BLaER1 treated with 17β-estradiol and CSF1 and Interleukin-3, amounts not matched to agents 10 nM and 100 nM (cell line): ENCODE measurements around the gene AFG1L.
A peak's percentile ranks its signal among the peaks of the same experiment; 100 is the strongest.

Source experiments
- H3K27ac ChIP-seq, 11 experiments: shearing (Covaris generic); formaldehyde crosslinking; 2 replicates each; pipeline ENCODE4 v1.8.1; 2022
- H3K27me3 ChIP-seq, 11 experiments: shearing (Covaris generic); formaldehyde crosslinking; 2 replicates each; pipeline ENCODE4 v1.8.1; 2022
- H3K36me3 ChIP-seq, 11 experiments: shearing (Covaris generic); formaldehyde crosslinking; 2 replicates each; pipeline ENCODE4 v1.8.1; 2022
- H3K4me1 ChIP-seq, 10 experiments: shearing (Covaris generic); formaldehyde crosslinking; 2 replicates each; pipeline ENCODE4 v1.8.1; 2022
- H3K4me2 ChIP-seq, 11 experiments: shearing (Covaris generic); formaldehyde crosslinking; 2 replicates each; pipeline ENCODE4 v1.8.1; 2022
- H3K4me3 ChIP-seq, 10 experiments: shearing (Covaris generic); formaldehyde crosslinking; 2 replicates each; pipeline ENCODE4 v1.8.1; 2022
- H3K9ac ChIP-seq, 11 experiments: shearing (Covaris generic); formaldehyde crosslinking; 2 replicates each; pipeline ENCODE4 v1.8.1; 2022
- H3K9me3 ChIP-seq, 11 experiments: shearing (Covaris generic); formaldehyde crosslinking; replicated peaks in 1 of 11; 2 replicates each; pipeline ENCODE4 v1.8.1; 2022
- H4K20me1 ChIP-seq, 11 experiments: shearing (Covaris generic); formaldehyde crosslinking; 2 replicates each; pipeline ENCODE4 v1.8.1; 2022
- Cebpa-rat ChIP-seq, 11 experiments: shearing (Covaris generic); IDR thresholded peaks; 2 replicates each; pipeline ENCODE4 v1.8.1; 2022

The AFG1L gene

GRCh38 chr6:108549741-108550140 lies 254.9 kb downstream of the AFG1L start:
- no peak overlapping the region for H3K4me3 ChIP-seq

DNA sequence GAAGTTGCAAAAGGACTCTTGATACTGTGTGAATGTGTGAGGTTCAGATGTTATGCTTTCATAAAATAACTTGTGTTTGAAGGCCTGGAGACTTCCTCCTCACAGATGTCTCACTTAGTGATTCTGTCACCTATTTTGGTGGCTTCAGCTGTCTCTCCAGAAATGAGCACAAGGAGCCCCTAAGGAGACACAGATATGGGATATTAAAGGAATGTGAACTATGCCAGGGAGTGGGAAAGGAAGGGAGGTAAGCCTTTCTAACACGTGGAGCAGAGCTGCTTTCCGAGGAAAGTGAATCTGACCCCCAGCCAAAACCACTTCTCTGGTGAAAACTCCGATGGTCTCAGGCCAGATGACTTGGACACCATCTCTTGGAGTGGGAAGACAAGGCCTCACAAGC lies 255.4 kb downstream of the AFG1L start:
- H3K27me3 ChIP-seq, result no peaks in the 10 kb centered on the region
- H3K36me3 ChIP-seq, result no peaks in the 10 kb centered on the region
- H3K4me1 ChIP-seq, result peaks cover 0 to 51% (median 0%) of the 10 kb centered on the region in 10 experiments; a peak in 9 of 20 replicates
- no peak overlapping the region; a peak in 1 of 22 replicates for H3K4me2 ChIP-seq
- TF ChIP-seq Cebpa-rat (IDR thresholded peaks at IDR 0.05), result no peak
- H4K20me1 ChIP-seq, result no peaks in the 10 kb centered on the region
- H3K9ac ChIP-seq, result no peak overlapping the region
- no peak overlapping the region for H3K27ac ChIP-seq
- H3K9me3 ChIP-seq, result no peaks in the 10 kb centered on the region
- no peak overlapping the region for H3K4me3 ChIP-seq

More at GRCh38 chr6:108549741-108550140, 254.9 kb downstream of the AFG1L start:
- H3K9ac ChIP-seq, result no peak overlapping the region
- no peaks in the 10 kb centered on the region for H3K36me3 ChIP-seq
- no peak overlapping the region for H3K27ac ChIP-seq
- peaks cover 0 to 52% (median 0%) of the 10 kb centered on the region in 10 experiments; a peak in 9 of 20 replicates for H3K4me1 ChIP-seq
- TF ChIP-seq Cebpa-rat (IDR thresholded peaks at IDR 0.05), result no peak
- H3K9me3 ChIP-seq, result no peaks in the 10 kb centered on the region
- no peaks in the 10 kb centered on the region for H3K27me3 ChIP-seq
- peak overlapping the region in 1 of 11 experiments; percentile 10; a peak in 1 of 22 replicates for H3K4me2 ChIP-seq
- H4K20me1 ChIP-seq, result no peaks in the 10 kb centered on the region

DNA sequence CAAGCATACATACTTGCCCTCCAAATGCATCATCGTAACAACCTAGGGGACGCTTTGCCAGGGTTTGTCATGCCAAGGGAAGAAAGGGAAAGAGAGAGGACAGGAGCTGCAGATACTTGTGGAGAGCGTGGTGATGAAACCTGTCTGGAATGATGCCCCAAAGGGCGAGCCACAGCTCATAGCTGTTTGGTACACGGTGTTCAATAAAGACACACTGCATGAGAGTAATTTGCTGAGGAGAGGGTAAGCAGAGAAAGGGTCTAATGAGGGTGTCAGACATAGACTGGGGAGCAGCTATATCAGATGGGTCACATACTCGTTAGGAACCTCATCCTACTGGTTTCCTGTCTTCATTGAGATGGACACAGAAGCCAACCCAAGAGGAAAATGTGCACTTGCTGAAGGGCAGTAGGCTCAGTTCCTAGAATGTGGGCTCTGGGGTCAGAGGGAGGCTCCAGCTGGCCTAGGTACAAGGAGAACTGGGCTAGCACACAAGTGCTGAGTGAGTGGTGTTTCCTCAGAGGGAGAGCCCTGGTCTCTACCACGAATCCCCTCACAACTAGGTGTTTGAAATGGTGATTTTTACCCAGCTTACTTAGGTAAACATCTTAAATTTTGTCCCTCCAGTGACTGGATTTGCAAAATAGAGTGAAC lies 260.7 kb downstream of the AFG1L start:
- H4K20me1 ChIP-seq, result peaks cover 0 to 3% (median 0%) of the 10 kb centered on the region in 11 experiments; a peak in 1 of 22 replicates
- H3K36me3 ChIP-seq, result no peaks in the 10 kb centered on the region
- no peak for TF ChIP-seq Cebpa-rat (IDR thresholded peaks at IDR 0.05)
- no peaks in the 10 kb centered on the region for H3K9me3 ChIP-seq
- no peak overlapping the region for H3K4me3 ChIP-seq
- H3K4me2 ChIP-seq, result peak overlapping the region in 1 of 11 experiments; percentile 98; a peak in 1 of 22 replicates
- no peak overlapping the region for H3K27ac ChIP-seq
- H3K4me1 ChIP-seq, result peaks cover 9 to 41% (median 11%) of the 10 kb centered on the region in 10 experiments
- no peak overlapping the region for H3K9ac ChIP-seq
- H3K27me3 ChIP-seq, result no peaks in the 10 kb centered on the region

DNA sequence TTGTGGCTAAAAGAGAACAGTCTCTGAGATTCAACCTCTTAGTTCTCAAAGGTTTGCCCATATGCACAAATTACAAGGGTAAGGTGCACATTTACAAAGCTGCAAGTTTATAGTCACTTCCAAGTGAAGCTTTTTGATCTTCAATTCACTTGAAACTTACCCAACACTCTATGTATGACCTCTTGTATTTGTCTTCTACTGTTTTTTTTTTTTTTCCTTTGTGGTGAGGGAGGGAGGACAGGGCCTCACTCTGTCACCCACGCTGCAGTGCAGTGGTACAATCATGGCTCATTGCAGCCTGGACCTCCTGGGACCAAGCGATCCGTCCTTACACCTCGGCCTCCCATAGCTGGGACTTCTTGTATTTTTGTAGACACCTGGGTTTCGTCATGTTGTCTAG lies 261.4 kb downstream of the AFG1L start:
- peak overlapping the region in 8 of 11 experiments; percentile 80 to 99 (median 94); a peak in 9 of 22 replicates for H3K4me2 ChIP-seq
- no peak overlapping the region for H3K27ac ChIP-seq
- peaks cover 0 to 6% (median 0%) of the 10 kb centered on the region in 11 experiments; a peak in 4 of 22 replicates for H3K27me3 ChIP-seq

GRCh38 chr6:108556866-108557493 lies 262.1 kb downstream of the AFG1L start:
- Histone ChIP-seq H3K27me3 (peaks cover 0 to 13% (median 5%) of the 10 kb centered on the region in 11 experiments; a peak in 8 of 22 replicates), H3K9me3 (no peaks in the 10 kb centered on the region), H3K4me1 (peaks cover 11 to 38% (median 16%) of the 10 kb centered on the region in 10 experiments), H4K20me1 (peaks cover 4 to 16% (median 6%) of the 10 kb centered on the region in 11 experiments; a peak in 17 of 22 replicates), H3K4me2 (peak overlapping the region; percentile 80 to 99 (median 92)), H3K36me3 (peaks cover 0 to 6% (median 5%) of the 10 kb centered on the region in 11 experiments; a peak in 12 of 22 replicates), H3K27ac (peak overlapping the region; percentile 89 to 99 (median 93)), H3K4me3 (peak overlapping the region; percentile 60 to 95 (median 91)), H3K9ac (peak overlapping the region; percentile 88 to 100 (median 94))
- TF ChIP-seq Cebpa-rat (IDR thresholded peaks at IDR 0.05), result no peak

More for the DNA sequence above, 261.4 kb downstream of the AFG1L start:
- no peak overlapping the region for H3K4me3 ChIP-seq
- peaks cover 0 to 8% (median 0%) of the 10 kb centered on the region in 11 experiments; a peak in 5 of 22 replicates for H4K20me1 ChIP-seq
- no peak for TF ChIP-seq Cebpa-rat (IDR thresholded peaks at IDR 0.05)
- peaks cover 9 to 41% (median 11%) of the 10 kb centered on the region in 10 experiments for H3K4me1 ChIP-seq
- no peak overlapping the region for H3K9ac ChIP-seq
- H3K36me3 ChIP-seq, result no peaks in the 10 kb centered on the region
- H3K9me3 ChIP-seq, result no peaks in the 10 kb centered on the region

- Histone ChIP-seq H3K9me3 (no peaks in the 10 kb centered on the region), H3K4me2 (peak overlapping the region; percentile 80 to 99 (median 92)), H3K4me1 (peaks cover 17 to 30% (median 23%) of the 10 kb centered on the region in 10 experiments), H3K27me3 (peaks cover 0 to 19% (median 6%) of the 10 kb centered on the region in 11 experiments; a peak in 8 of 22 replicates), H3K36me3 (peaks cover 0 to 12% (median 10%) of the 10 kb centered on the region in 11 experiments; a peak in 12 of 22 replicates), H3K9ac (peak overlapping the region; percentile 88 to 100 (median 94)), H4K20me1 (peaks cover 11 to 23% (median 14%) of the 10 kb centered on the region in 11 experiments; a peak in 17 of 22 replicates), H3K27ac (peak overlapping the region; percentile 89 to 99 (median 93)), H3K4me3 (peak overlapping the region; percentile 60 to 95 (median 91))
- TF ChIP-seq Cebpa-rat (IDR thresholded peaks at IDR 0.05), result no peak
These were observed 262.9 kb downstream of the AFG1L start for GRCh38 chr6:108557494-108558371.

DNA sequence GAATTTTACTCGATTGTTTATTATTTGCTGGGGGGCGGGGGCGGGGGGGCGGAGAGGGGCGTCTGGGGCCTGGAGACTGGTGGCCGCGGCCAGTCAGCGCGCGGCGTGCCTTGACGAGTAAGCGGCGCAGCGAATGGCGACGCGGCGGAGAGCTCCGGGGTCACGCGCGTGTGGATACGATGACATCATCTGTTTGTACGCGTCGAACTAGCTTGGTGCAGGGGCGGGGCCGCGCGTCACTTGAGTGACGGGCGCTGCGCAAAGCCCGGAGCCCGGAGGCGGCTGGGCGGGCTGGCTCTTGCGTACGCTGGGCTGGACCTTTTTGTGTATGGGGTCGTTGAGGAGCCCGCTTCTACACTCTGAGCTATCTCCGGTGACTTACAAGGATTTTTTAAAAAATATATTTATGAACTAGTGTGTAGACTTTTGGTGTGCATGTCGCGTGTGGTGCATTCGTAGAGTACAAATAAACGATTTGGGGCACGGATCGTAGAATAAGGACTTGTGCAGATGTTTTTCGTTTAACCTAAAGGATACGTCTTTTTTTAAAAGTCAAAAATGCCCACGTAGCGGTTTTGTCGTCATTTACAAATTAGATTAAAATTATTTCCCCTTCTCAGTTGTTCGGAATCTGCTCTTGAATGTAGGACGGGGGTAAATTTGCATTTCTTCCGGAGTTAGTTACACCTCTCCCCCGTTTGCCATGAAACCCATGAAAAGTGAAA lies 263.7 kb downstream of the AFG1L start:
- peak overlapping the region; percentile 88 to 98 (median 92) for H3K4me3 ChIP-seq
- peak overlapping the region; percentile 90 to 100 (median 96) for H3K9ac ChIP-seq
- H3K9me3 ChIP-seq, result no peaks in the 10 kb centered on the region
- peak overlapping the region; percentile 91 to 99 (median 96) for H3K27ac ChIP-seq
- no peak for TF ChIP-seq Cebpa-rat (IDR thresholded peaks at IDR 0.05)
- H3K4me1 ChIP-seq, result peaks cover 17 to 32% (median 30%) of the 10 kb centered on the region in 10 experiments
- H4K20me1 ChIP-seq, result peaks cover 11 to 29% (median 20%) of the 10 kb centered on the region in 11 experiments; a peak in 17 of 22 replicates
- peaks cover 0 to 13% (median 10%) of the 10 kb centered on the region in 11 experiments; a peak in 12 of 22 replicates for H3K36me3 ChIP-seq
- H3K27me3 ChIP-seq, result peaks cover 0 to 19% (median 6%) of the 10 kb centered on the region in 11 experiments; a peak in 8 of 22 replicates
- peak overlapping the region; percentile 64 to 99 (median 91) for H3K4me2 ChIP-seq
